ENCODE measurements around the gene THOC7.

DNA sequence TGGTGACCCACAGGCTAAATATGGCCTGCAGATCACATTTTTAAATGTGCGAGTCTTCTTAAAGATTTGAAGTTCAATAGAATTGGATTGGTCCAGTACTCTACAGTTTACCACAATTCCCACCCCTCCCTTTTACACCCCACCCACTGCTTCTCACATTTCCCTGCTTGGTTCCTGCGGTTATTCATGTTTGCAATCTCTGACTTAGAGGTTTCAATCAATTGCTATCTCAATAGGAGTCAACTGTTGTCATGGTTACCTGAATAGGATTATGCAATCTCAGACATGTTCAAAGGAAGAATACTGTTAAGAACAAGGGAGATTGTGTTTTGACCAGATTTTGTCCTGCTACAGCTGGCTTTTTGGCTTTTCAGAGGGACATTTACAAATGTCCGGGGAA, 49.4 kb downstream of the THOC7 start:
- TF ChIP-seq, protein P1, sequence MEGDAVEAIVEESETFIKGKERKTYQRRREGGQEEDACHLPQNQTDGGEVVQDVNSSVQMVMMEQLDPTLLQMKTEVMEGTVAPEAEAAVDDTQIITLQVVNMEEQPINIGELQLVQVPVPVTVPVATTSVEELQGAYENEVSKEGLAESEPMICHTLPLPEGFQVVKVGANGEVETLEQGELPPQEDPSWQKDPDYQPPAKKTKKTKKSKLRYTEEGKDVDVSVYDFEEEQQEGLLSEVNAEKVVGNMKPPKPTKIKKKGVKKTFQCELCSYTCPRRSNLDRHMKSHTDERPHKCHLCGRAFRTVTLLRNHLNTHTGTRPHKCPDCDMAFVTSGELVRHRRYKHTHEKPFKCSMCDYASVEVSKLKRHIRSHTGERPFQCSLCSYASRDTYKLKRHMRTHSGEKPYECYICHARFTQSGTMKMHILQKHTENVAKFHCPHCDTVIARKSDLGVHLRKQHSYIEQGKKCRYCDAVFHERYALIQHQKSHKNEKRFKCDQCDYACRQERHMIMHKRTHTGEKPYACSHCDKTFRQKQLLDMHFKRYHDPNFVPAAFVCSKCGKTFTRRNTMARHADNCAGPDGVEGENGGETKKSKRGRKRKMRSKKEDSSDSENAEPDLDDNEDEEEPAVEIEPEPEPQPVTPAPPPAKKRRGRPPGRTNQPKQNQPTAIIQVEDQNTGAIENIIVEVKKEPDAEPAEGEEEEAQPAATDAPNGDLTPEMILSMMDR (IDR thresholded peaks at IDR 0.05): no peak
- TF ChIP-seq POLR2AphosphoS5 (IDR thresholded peaks at IDR 0.05) (no peak), POLR2A (IDR thresholded peaks at IDR 0.05) (no peak)
